Heart right ventricle (tissue), 16 donors: Measurements from ENCODE around the gene SH2D3A. TPM values are rescaled to one million over a fixed set of nuclear protein-coding genes. Genes with fewer than 3 reads are reported as not detected.

Experiments used
- ATAC-seq, 8 donors: fragments of 200-7000 bp; cut with Tn5 transposase; one replicate each; pipeline ENCODE4 v1.9.1; 2020; ENCODE audit warnings: mild to moderate bottlenecking in 8 of 8, moderate library complexity in 8 of 8, moderate number of reproducible peaks in 1 of 8
- DNase-seq, 2 donors: peaks; one replicate each; pipeline ENCODE4 v3.0.0-alpha.2; 2020
- H3K27ac ChIP-seq, 10 donors: fragments of 200-600 bp; sonication (generic) in 2 of 10; one replicate each; pipeline versions ENCODE4 v1.5.0 to v1.8.0; 2020 to 2022; ENCODE audit warnings: mild to moderate bottlenecking in 3 of 10
- H3K27me3 ChIP-seq, 7 donors: fragments of 200-600 bp; one replicate each; pipeline ENCODE4 v1.8.0; 2021 to 2022; ENCODE audit warnings: mild to moderate bottlenecking in 2 of 7
- H3K36me3 ChIP-seq, 9 donors: fragments of 200-600 bp; sonication (generic) in 1 of 9; one replicate each; pipeline versions ENCODE4 v1.5.0 to v1.8.0; 2020 to 2022; ENCODE audit warnings: mild to moderate bottlenecking in 2 of 9
- H3K4me1 ChIP-seq, 9 donors: fragments of 200-600 bp; sonication (generic) in 1 of 9; one replicate each; pipeline versions ENCODE4 v1.5.0 to v1.8.0; 2020 to 2022; ENCODE audit warnings: mild to moderate bottlenecking in 4 of 9
- H3K4me3 ChIP-seq, 10 donors: fragments of 200-600 bp; sonication (generic) in 2 of 10; one replicate each; pipeline versions ENCODE4 v1.5.0 to v1.8.0; 2020 to 2022; ENCODE audit warnings: mild to moderate bottlenecking in 7 of 10, moderate library complexity in 2 of 10
- H3K9me3 ChIP-seq, 11 donors: fragments of 200-600 bp in 10 of 11; sonication (generic) in 2 of 11; one replicate each; pipeline versions ENCODE4 v1.5.0 to v1.8.0; 2013 to 2022; ENCODE audit warnings: mild to moderate bottlenecking in 2 of 11, control low read depth in 1 of 11, moderate library complexity in 1 of 11
- WGBS, 2 donors: extraction: QIAGEN DNeasy Blood & Tissue Kit; methylation state at CpG; one replicate each; pipeline ENCODE4 v1.1.7; 2013; ENCODE audit warnings: inconsistent platforms in 1 of 2; 5-methylcytosine and 5-hydroxymethylcytosine counted together
- intact Hi-C, 10 donors: fragments of 100-400 bp; cut with DNase I; formaldehyde crosslinking; loops; one replicate each; pipeline versions ENCODE4 v1.11.1 to v1.14.2; 2022
- polyA plus RNA-seq, 2 donors: library from polyadenylated mRNA; stranded (reverse); fragments of 200-250 nt; gene quantifications; one replicate each; pipeline ENCODE4 v1.2.3, GENCODE V29; 2013
- total RNA-seq, 10 donors: library from RNA; stranded (reverse); fragmentation: NEBNext Ultra II Directional in 3 of 10; extraction: Animal tissue kit (Norgen Biotek cat#: 25700) in 3 of 10; gene quantifications; one replicate each; pipeline versions ENCODE4 v1.2.1 to v1.2.4, GENCODE V29; 2021 to 2023
- TF ChIP-seq, protein P1 (sequence below), 9 donors: fragments of 200-600 bp; sonication (generic) in 2 of 9; IDR thresholded peaks; one replicate each; pipeline versions ENCODE4 v1.5.0 to v1.8.0; 2021 to 2022; ENCODE audit warnings: antibody characterized with exemption in 9 of 9, mild to moderate bottlenecking in 5 of 9, moderate library complexity in 1 of 9
- donor health status: Arrhythmogenic right ventricular cardiomyopathy.
- donor health status: ischemic (EF 13 %, LVEDD 7.1; RV severe dilation, severe dysfunction).
- donor health status: healthy with polysubstance abuse.
- donor health status: DM: no; HTN: yes; CAD: no.
- donor health status: DM: no; HTN: no; CAD: no.
- donor health status: ischemic (EF 25% LVEDD 6.9; RV normal size, moderate dysfunction).
- donor health status: ischemic (EF 25% LVEDD 5.7; RV mildly dilated, moderate dysfunction).
- donor health status: healthy.
- donor health status: DM: yes; HTN: yes; CAD: no.
- donor health status: Ischemic cardiomyopathy.
- donor health status: ischemic (EF 35%, LVEDD 5.7; RV mildly dilated, moderate dysfunction).
- donor health status: nonischemic (EF 11% LVEDD 7.7; RV severe dilation, severe dysfunction).
- donor health status: DM: yes; HTN: yes; CAD: no.
- donor health status: PGD.
- donor health status: ischemic (EF 29% LVEDD 5.4; RV normal size, mild dysfunction).
- donor health status: nonischemic (EF 23%, LVEDD 6.1; RV moderate dilation, normal function).

The SH2D3A gene
- total and polyA plus RNA-seq, 12 donors = 0.16 to 0.79 (median 0.36) TPM; not detected in 5

DNA sequence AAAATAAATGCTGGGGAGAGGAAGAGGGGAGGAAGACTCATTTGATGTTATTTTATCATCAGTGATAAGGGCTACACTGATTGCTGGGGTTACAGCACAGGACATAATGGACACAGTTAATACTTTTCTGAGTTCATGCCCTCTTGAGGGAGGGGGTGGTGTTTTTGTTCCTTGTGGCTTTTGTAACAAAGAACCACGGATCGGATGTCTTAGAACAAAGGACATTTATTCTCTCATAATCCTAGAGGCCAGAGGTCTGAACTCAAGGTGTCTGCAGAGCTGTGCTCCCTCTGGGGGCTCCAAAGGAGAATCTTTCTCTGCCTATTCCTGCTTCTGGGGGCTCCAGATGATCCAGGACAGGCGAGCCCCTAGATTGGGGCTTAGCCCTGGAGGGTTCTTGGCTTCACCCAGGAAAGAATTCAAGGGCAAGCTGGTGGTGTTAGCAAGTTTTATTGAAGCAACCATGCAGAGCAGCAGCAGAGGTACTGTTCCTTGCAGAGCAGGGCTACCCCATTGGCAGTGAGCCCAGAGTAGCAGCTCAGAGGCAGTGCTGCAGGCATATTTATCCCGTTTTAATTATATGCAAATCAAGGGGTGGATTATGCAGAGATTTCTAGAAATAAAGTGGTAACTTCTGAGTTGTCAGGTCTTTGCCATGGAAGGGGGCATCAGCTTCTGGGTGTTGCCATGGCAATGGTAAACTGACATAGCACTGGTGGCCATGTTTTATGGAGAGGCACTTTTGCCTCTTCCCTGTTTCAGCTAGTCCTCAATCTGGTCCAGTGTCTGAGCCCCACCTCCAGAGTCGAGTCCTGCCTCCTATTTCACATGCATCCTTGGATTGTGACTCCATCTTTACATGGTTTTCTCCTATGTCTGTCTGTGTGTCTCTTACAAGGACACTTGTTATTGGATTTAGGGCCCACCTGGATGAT lies 23.2 kb upstream of the SH2D3A start:
- Histone ChIP-seq H3K9me3 (peaks cover 0 to 15% (median 5%) of the 10 kb centered on the region in 11 donors), H3K36me3 (no peaks in the 10 kb centered on the region), H3K4me3 (no peak overlapping the region), H3K4me1 (no peaks in the 10 kb centered on the region), H3K27ac (no peak overlapping the region), H3K27me3 (peaks cover 0 to 12% (median 5%) of the 10 kb centered on the region in 7 donors)
- ATAC-seq (no peak), DNase-seq (no peak)
- WGBS, 2 donors = 43 to 59% methylated on average over 5 of the region's 5 CpGs
- TF ChIP-seq, protein P1, sequence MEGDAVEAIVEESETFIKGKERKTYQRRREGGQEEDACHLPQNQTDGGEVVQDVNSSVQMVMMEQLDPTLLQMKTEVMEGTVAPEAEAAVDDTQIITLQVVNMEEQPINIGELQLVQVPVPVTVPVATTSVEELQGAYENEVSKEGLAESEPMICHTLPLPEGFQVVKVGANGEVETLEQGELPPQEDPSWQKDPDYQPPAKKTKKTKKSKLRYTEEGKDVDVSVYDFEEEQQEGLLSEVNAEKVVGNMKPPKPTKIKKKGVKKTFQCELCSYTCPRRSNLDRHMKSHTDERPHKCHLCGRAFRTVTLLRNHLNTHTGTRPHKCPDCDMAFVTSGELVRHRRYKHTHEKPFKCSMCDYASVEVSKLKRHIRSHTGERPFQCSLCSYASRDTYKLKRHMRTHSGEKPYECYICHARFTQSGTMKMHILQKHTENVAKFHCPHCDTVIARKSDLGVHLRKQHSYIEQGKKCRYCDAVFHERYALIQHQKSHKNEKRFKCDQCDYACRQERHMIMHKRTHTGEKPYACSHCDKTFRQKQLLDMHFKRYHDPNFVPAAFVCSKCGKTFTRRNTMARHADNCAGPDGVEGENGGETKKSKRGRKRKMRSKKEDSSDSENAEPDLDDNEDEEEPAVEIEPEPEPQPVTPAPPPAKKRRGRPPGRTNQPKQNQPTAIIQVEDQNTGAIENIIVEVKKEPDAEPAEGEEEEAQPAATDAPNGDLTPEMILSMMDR (IDR thresholded peaks at IDR 0.05) = no peak
- intact Hi-C loops = no loop called here

DNA sequence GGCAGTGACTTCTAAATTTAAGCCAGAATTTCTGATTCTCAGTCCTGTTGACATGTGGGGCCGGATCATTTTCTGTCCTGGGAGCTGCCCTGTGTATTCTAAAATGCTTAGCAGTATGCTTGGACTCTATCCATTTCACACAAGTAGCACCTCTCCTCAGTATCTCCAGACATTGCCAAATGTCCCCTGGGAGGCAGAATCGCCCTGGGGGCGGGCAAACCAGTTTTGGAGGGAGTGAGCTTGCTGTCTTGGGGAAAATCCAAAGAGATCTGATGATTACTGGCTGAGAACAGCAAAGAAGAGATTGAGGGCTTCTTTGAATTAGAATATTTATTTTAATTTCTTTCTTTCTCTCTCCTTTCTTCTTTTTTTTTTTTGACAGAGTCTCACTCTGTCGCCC lies 21.7 kb upstream of the SH2D3A start:
- WGBS, 2 donors = 61 to 77% methylated on average over 4 of the region's 4 CpGs
- no peak for DNase-seq
- no peaks in the 10 kb centered on the region for H3K4me1 ChIP-seq
- no peaks in the 10 kb centered on the region for H3K36me3 ChIP-seq
- no peak overlapping the region for H3K4me3 ChIP-seq
- H3K27me3 ChIP-seq = peaks cover 0 to 10% (median 5%) of the 10 kb centered on the region in 7 donors
- TF ChIP-seq, protein P1 (IDR thresholded peaks at IDR 0.05) = no peak
- no peak for ATAC-seq
- peaks cover 0 to under 1% (median 0%) of the 10 kb centered on the region in 11 donors for H3K9me3 ChIP-seq
- intact Hi-C loops = no loop called here
- H3K27ac ChIP-seq = no peak overlapping the region

DNA sequence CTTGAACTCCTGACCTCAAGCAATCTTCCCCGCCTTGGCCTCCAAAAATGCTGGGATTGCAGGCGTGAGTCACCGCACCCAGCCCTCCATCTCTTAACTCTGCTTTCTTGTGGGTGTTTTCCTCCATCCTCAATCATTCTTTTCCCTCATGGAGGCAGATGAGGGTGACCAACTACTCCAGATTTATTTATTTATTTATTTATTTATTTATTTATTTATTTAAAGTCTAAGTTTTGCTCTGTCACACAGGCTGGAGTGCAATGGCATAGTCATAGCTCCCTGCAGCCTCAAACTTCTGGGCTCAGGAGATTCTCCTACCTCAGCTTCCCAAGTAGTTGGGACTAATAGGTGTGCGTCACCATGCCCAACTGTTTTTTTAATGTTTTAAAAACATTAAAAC lies 20.2 kb upstream of the SH2D3A start:
- ATAC-seq = no peak
- Histone ChIP-seq H3K27me3 (peaks cover 0 to 9% (median 5%) of the 10 kb centered on the region in 7 donors), H3K36me3 (peaks cover 0 to 4% (median 0%) of the 10 kb centered on the region in 9 donors), H3K4me3 (no peak overlapping the region), H3K27ac (no peak overlapping the region), H3K9me3 (no peaks in the 10 kb centered on the region), H3K4me1 (no peaks in the 10 kb centered on the region)
- intact Hi-C loops = no loop called here
- TF ChIP-seq, protein P1 (IDR thresholded peaks at IDR 0.05) = no peak
- WGBS, 2 donors = 80 to 95% methylated on average over 4 of the region's 4 CpGs
- DNase-seq = no peak

DNA sequence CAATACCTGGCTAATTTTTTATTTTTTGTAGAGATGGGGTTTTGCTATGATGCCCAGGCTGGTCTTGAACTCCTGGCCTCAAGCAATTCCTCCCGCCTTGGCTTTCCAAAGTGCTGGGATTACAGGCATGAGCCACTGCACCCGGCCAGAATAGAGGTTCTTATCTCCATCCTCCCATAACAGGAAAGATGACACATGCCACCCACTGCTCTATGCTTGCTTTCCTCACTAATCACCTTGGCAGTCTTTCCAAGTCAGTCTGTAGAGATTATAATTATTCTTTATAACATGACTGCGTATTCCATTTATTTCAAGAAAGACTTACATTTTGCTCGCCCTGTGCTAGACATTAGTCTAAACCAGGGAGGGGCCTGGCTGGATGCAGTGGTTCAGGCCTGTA lies 12.0 kb upstream of the SH2D3A start:
- no peak for DNase-seq
- TF ChIP-seq, protein P1 (IDR thresholded peaks at IDR 0.05) = no peak
- Histone ChIP-seq H3K4me1 (peaks cover 0 to 23% (median 0%) of the 10 kb centered on the region in 9 donors), H3K36me3 (peaks cover 0 to 24% (median 0%) of the 10 kb centered on the region in 9 donors), H3K27ac (no peak overlapping the region), H3K9me3 (no peaks in the 10 kb centered on the region), H3K4me3 (no peak overlapping the region), H3K27me3 (no peaks in the 10 kb centered on the region)
- intact Hi-C loops = no loop called here
- ATAC-seq = no peak
- 64 to 69% methylated on average over 4 of the region's 4 CpGs for WGBS, 2 donors
